Esophagus muscularis mucosa (tissue), 4 donors: ENCODE data around the gene AHI1. TPM values are rescaled to one million over a fixed set of nuclear protein-coding genes. Genes with fewer than 3 reads are reported as not detected.

Source experiments
- DNase-seq: peaks from one replicate; pipeline ENCODE4 v3.0.0-alpha.2; 2017; ENCODE audit errors: extremely low spot score
- H3K27ac ChIP-seq, 4 donors: fragments of 200-600 bp; sonication (generic); replicated peaks in 1 of 4; 1 replicate in 3 of 4; 2 replicates in 1 of 4; pipeline ENCODE4 v1.5.1; 2016 to 2019; ENCODE audit warnings: mild to moderate bottlenecking in 1 of 4
- H3K27me3 ChIP-seq, 4 donors: fragments of 200-600 bp; sonication (generic); one replicate each; pipeline versions ENCODE4 v1.5.1 to v1.6.0; 2016 to 2019
- H3K36me3 ChIP-seq, 4 donors: fragments of 200-600 bp; sonication (generic); one replicate each; pipeline ENCODE4 v1.5.1; 2016 to 2019
- H3K4me1 ChIP-seq, 4 donors: fragments of 200-600 bp; sonication (generic); one replicate each; pipeline ENCODE4 v1.5.1; 2016 to 2019
- H3K4me3 ChIP-seq, 4 donors: fragments of 200-600 bp; sonication (generic); 1 replicate in 2 of 4; 2 replicates in 2 of 4; pipeline ENCODE4 v1.5.1; 2016 to 2019; ENCODE audit warnings: mild to moderate bottlenecking in 4 of 4, moderate library complexity in 1 of 4
- H3K9me3 ChIP-seq, 4 donors: fragments of 200-600 bp; sonication (generic); 1 replicate in 3 of 4; 2 replicates in 1 of 4; pipeline ENCODE4 v1.5.1; 2016 to 2019
- EP300 ChIP-seq: sonication (generic); formaldehyde crosslinking; IDR thresholded peaks from one replicate; pipeline ENCODE4 v1.6.1; 2017; ENCODE audit warnings: antibody characterized with exemption
- POLR2A ChIP-seq: fragments of 450-650 bp; IDR thresholded peaks from one replicate; pipeline ENCODE4 v1.6.1; 2017; ENCODE audit warnings: antibody characterized with exemption, moderate library complexity, mild to moderate bottlenecking, low read depth
- POLR2AphosphoS5 ChIP-seq, 2 donors: sonication (generic); formaldehyde crosslinking; IDR thresholded peaks; one replicate each; pipeline ENCODE4 v1.6.1; 2017; ENCODE audit warnings: antibody characterized with exemption in 2 of 2
- WGBS: methylation state at CpG from one replicate; pipeline ENCODE4 v1.1.5; 2018; 5-methylcytosine and 5-hydroxymethylcytosine counted together
- intact Hi-C: fragments of 100-400 bp; cut with DNase I; formaldehyde crosslinking; loops from one replicate; pipeline ENCODE4 v1.15.1; 2023
- total RNA-seq, 4 donors: library from RNA; depleted of rRNA; stranded (reverse); fragments of >200 nt; gene quantifications; one replicate each; pipeline versions ENCODE4 v1.1.0 to v1.2.1, GENCODE V29; 2016
- TF ChIP-seq, protein P1 (sequence below), 3 experiments: fragments of 200-600 bp in 2 of 3; fragments of 450-650 bp in 1 of 3; sonication (generic) in 2 of 3; IDR thresholded peaks; one replicate each; pipeline ENCODE4 v1.5.1; 2017 to 2019; ENCODE audit warnings: antibody characterized with exemption in 3 of 3, mild to moderate bottlenecking in 2 of 3, moderate library complexity in 1 of 3

AHI1 gene
- total RNA-seq, 4 donors from 2014 or later, result 11.4 to 28.7 (median 16.2) TPM

DNA sequence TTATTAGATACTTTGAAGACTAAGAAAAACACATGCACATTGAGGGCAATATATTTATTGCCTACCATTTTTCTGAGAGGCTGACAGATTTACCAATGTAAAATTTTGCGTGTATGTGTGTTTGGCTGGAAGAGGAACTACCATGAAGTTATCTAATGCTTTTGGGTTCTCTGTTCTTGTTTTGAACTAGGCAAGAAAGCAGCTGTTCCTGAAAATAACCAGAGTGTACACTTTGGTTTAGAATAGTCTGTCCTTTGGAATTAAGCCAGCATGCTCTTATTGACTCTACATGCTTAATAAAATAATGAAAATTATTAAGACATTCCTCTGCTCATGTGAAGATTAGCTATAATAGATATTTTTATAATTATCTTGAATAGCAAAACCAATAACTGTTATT, 187.2 kb downstream of the AHI1 start:
- no peak for TF ChIP-seq POLR2A
- TF ChIP-seq, protein P1, sequence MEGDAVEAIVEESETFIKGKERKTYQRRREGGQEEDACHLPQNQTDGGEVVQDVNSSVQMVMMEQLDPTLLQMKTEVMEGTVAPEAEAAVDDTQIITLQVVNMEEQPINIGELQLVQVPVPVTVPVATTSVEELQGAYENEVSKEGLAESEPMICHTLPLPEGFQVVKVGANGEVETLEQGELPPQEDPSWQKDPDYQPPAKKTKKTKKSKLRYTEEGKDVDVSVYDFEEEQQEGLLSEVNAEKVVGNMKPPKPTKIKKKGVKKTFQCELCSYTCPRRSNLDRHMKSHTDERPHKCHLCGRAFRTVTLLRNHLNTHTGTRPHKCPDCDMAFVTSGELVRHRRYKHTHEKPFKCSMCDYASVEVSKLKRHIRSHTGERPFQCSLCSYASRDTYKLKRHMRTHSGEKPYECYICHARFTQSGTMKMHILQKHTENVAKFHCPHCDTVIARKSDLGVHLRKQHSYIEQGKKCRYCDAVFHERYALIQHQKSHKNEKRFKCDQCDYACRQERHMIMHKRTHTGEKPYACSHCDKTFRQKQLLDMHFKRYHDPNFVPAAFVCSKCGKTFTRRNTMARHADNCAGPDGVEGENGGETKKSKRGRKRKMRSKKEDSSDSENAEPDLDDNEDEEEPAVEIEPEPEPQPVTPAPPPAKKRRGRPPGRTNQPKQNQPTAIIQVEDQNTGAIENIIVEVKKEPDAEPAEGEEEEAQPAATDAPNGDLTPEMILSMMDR (IDR thresholded peaks at IDR 0.05), result no peak
- TF ChIP-seq POLR2AphosphoS5 (IDR thresholded peaks at IDR 0.05), result no peak
- TF ChIP-seq EP300, result no peak
- H3K36me3 ChIP-seq, result peaks cover 0 to 41% (median 0%) of the 10 kb centered on the region in 4 donors
- H3K27ac ChIP-seq, result no peak overlapping the region
- no peaks in the 10 kb centered on the region for H3K27me3 ChIP-seq
- WGBS, result 40% methylated on average over 1 of the region's 1 CpG
- H3K4me3 ChIP-seq, result no peak overlapping the region
- intact Hi-C loops, result no loop called here
- DNase-seq, result no peak
- H3K9me3 ChIP-seq, result no peaks in the 10 kb centered on the region
- H3K4me1 ChIP-seq, result peaks cover 0 to 3% (median 1%) of the 10 kb centered on the region in 4 donors

DNA sequence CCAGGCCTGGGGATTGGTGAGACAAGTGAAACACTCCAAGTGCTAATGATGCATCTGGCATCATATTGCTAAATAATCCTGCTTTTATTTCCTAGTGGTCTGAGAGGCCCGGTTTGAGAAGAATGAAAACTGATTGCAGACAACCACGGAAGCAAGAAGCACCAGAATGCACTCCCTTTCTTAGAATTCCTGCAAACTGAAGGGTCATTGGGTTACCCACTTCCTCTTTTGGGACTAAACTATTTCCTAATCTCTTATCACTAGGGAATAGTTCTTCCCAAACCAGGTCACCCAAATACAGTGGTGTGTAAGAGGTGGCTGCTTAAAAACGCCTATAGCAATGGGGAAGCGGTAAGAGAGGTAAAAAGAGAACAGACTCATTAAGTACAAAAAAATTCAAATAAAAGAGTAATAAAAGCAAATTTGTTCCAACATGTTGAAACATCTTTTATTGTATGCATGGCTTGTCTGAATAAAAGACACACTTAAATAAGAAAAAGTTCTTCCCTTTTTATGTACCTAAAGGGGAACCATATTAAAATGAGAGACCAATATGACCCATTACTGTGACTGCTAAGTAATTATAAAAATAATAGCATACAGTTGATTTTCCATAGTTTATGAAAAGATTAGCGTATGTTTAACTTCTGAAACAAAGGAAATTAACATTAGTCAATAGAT, 190.7 kb downstream of the AHI1 start:
- H3K27ac ChIP-seq, result no peak overlapping the region
- no peaks in the 10 kb centered on the region for H3K9me3 ChIP-seq
- TF ChIP-seq, protein P1 (IDR thresholded peaks at IDR 0.05), result no peak
- TF ChIP-seq EP300 (no peak), POLR2A (no peak), POLR2AphosphoS5 (IDR thresholded peaks at IDR 0.05) (no peak)
- intact Hi-C loops, result no loop called here
- H3K27me3 ChIP-seq, result no peaks in the 10 kb centered on the region
- WGBS, result 85% methylated on average over 5 of the region's 5 CpGs
- H3K4me3 ChIP-seq, result no peak overlapping the region
- peaks cover 0 to 3% (median 1%) of the 10 kb centered on the region in 4 donors for H3K4me1 ChIP-seq
- peaks cover 0 to 34% (median 0%) of the 10 kb centered on the region in 4 donors for H3K36me3 ChIP-seq
- DNase-seq, result no peak

DNA sequence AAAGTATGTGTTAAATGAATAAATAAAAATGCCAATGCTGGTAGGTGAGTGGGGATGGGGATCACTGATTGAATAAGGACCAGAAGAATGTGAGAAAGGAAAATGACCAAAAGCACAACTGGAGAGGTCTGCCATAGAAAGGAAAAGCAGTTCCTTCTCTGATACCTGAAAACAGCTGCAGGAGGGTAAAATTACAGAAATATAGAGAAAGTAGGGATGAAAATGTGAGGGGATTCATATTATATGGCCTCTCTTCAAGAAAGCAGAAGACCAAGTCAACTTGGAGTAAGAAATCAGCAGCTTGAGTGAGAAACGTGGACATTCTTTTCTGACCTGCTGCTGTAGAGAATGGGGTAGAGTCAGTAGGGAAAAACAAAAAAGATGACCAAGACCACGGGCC, 191.4 kb downstream of the AHI1 start:
- intact Hi-C loops, result no loop called here
- peaks cover 0 to 31% (median 0%) of the 10 kb centered on the region in 4 donors for H3K36me3 ChIP-seq
- no peaks in the 10 kb centered on the region for H3K9me3 ChIP-seq
- TF ChIP-seq EP300 (no peak), POLR2AphosphoS5 (IDR thresholded peaks at IDR 0.05) (no peak), POLR2A (no peak)
- TF ChIP-seq, protein P1 (IDR thresholded peaks at IDR 0.05), result no peak
- WGBS, result 93% methylated on average over 2 of the region's 2 CpGs
- H3K4me3 ChIP-seq, result no peak overlapping the region
- DNase-seq, result no peak
- no peaks in the 10 kb centered on the region for H3K27me3 ChIP-seq
- peaks cover 0 to 3% (median 1%) of the 10 kb centered on the region in 4 donors for H3K4me1 ChIP-seq
- no peak overlapping the region for H3K27ac ChIP-seq

DNA sequence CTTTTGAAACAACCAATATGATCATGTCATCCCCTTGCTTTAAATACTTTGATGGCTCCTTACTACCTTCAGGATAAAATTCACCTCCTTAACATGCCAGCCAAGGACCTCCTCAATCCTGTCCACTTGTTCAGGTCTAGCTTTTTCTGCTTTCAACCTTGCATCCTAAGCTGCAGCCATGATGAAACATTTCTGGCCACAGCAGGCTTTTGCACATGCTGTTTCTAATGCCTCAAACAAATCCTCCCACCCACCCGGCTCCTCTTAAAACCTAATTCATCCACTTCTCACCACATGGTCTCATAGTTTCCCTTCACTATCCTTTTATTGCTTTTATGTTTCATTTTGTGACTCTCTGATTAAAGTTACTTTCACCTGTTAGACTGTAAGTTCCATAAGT, 191.9 kb downstream of the AHI1 start:
- no peak for DNase-seq
- H3K9me3 ChIP-seq, result no peaks in the 10 kb centered on the region
- TF ChIP-seq EP300 (no peak), POLR2A (no peak), POLR2AphosphoS5 (IDR thresholded peaks at IDR 0.05) (no peak)
- TF ChIP-seq, protein P1 (IDR thresholded peaks at IDR 0.05), result no peak
- H3K4me3 ChIP-seq, result no peak overlapping the region
- H3K27me3 ChIP-seq, result no peaks in the 10 kb centered on the region
- H3K27ac ChIP-seq, result no peak overlapping the region
- peaks cover 0 to 31% (median 0%) of the 10 kb centered on the region in 4 donors for H3K36me3 ChIP-seq
- peaks cover 0 to 2% (median 0%) of the 10 kb centered on the region in 4 donors for H3K4me1 ChIP-seq
- 97% methylated on average over 1 of the region's 1 CpG for WGBS
- intact Hi-C loops, result no loop called here
